HEK293T (cell line): ENCODE measurements around the gene ZNF219.

ENCODE experiments used
- ARNT ChIP-seq: fragments of 450-650 bp; IDR thresholded peaks from 2 replicates; pipeline ENCODE4 v1.6.1; 2017; ENCODE audit warnings: mild to moderate bottlenecking
- BHLHE40 ChIP-seq: fragments of 450-650 bp; IDR thresholded peaks from 2 replicates; pipeline ENCODE4 v1.6.1; 2016; ENCODE audit warnings: mild to moderate bottlenecking, moderate library complexity, borderline replicate concordance
- FOXM1 ChIP-seq: fragments of 450-650 bp; IDR thresholded peaks from 2 replicates; pipeline ENCODE4 v1.6.1; 2017; ENCODE audit warnings: mild to moderate bottlenecking, borderline replicate concordance
- HDGF ChIP-seq: fragments of 450-650 bp; IDR thresholded peaks from 2 replicates; pipeline ENCODE4 v1.6.1; 2017; ENCODE audit warnings: antibody characterized with exemption, borderline replicate concordance
- LEF1 ChIP-seq: fragments of 450-650 bp; IDR thresholded peaks from 2 replicates; pipeline ENCODE4 v1.6.1; 2017; ENCODE audit warnings: mild to moderate bottlenecking, borderline replicate concordance
- PKNOX1 ChIP-seq: fragments of 450-650 bp; IDR thresholded peaks from 2 replicates; pipeline ENCODE4 v1.6.1; 2016
- SUZ12 ChIP-seq: fragments of 450-650 bp; IDR thresholded peaks from 2 replicates; pipeline ENCODE4 v1.6.1; 2016; ENCODE audit warnings: mild to moderate bottlenecking
- TARDBP ChIP-seq: fragments of 450-650 bp; IDR thresholded peaks from 2 replicates; pipeline ENCODE4 v1.6.1; 2016

- no peak for TF ChIP-seq TARDBP
- no peak for TF ChIP-seq SUZ12
- no peak for TF ChIP-seq ARNT
- TF ChIP-seq FOXM1: no peak
- no peak for TF ChIP-seq PKNOX1
- TF ChIP-seq BHLHE40: no peak
- no peak for TF ChIP-seq LEF1
- TF ChIP-seq HDGF: no peak
Observed at GRCh38 chr14:21070083-21070609, 28.3 kb downstream of the ZNF219 start, which contains the start of gene ARHGEF40.
